ENCODE results near the gene COA4.

DNA sequence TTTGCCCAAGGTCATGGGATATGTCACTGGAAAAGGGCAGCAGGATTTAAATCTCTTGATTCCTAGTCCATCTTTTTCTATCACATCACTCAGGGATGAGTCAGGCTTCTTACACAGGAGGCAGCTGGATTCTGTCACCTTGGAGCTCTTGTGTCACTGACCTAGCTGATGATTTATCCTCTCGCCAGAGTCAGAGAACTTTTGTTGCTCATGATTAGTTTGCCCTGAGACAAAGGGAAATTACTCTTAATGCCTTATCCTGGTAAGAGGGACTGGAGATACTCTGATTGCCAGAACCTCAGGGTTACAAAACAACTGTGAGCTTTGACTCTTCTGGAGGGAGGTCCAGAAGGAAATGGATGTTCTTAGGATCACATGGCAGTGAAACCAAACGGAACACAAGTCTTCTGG, 10.1 kb downstream of the COA4 start:
- TF ChIP-seq, protein P1, sequence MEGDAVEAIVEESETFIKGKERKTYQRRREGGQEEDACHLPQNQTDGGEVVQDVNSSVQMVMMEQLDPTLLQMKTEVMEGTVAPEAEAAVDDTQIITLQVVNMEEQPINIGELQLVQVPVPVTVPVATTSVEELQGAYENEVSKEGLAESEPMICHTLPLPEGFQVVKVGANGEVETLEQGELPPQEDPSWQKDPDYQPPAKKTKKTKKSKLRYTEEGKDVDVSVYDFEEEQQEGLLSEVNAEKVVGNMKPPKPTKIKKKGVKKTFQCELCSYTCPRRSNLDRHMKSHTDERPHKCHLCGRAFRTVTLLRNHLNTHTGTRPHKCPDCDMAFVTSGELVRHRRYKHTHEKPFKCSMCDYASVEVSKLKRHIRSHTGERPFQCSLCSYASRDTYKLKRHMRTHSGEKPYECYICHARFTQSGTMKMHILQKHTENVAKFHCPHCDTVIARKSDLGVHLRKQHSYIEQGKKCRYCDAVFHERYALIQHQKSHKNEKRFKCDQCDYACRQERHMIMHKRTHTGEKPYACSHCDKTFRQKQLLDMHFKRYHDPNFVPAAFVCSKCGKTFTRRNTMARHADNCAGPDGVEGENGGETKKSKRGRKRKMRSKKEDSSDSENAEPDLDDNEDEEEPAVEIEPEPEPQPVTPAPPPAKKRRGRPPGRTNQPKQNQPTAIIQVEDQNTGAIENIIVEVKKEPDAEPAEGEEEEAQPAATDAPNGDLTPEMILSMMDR (conservative IDR thresholded peaks at IDR 0.05; ENCODE audit: low read depth, low read length): no peak
- no peak for TF ChIP-seq EZH2phosphoT487 (IDR thresholded peaks at IDR 0.05; ENCODE audit: borderline replicate concordance, low read length)
- no peak for TF ChIP-seq EZH2 (IDR thresholded peaks at IDR 0.05; ENCODE audit: low read length, unreplicated experiment)

Data from PC-3 (cell line).